ENCODE data around the gene ZNF148. TPM values are rescaled to one million over a fixed set of nuclear protein-coding genes. Genes with fewer than 3 reads are reported as not detected.

The ZNF148 gene
- total RNA-seq, 1 experiment from 2014 or later = 47.8 TPM

DNA sequence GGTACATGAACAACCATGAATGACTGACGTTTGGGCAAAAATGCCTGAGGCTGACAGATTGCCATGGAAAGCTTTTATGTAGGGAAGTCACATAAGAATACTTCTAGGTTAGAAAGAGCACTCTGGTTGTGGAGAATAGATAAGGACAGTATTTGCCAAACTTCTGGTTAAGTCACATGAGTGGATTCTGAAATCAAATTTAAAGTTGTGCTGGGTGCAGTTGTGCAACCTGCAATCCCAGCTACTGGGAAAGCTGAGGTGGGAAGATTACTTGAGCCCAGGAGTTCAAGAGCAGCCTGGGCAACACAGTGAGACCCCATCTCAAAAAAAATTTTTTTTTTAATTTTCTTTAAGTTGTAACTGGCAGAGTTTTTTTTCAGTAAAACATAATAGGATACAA lies 7.2 kb upstream of the ZNF148 start:
- no peak overlapping the region for H3K27ac ChIP-seq (ENCODE audit: low read depth, low read length, poor library complexity, severe bottlenecking)
- CTCF ChIA-PET = no interaction called here

DNA sequence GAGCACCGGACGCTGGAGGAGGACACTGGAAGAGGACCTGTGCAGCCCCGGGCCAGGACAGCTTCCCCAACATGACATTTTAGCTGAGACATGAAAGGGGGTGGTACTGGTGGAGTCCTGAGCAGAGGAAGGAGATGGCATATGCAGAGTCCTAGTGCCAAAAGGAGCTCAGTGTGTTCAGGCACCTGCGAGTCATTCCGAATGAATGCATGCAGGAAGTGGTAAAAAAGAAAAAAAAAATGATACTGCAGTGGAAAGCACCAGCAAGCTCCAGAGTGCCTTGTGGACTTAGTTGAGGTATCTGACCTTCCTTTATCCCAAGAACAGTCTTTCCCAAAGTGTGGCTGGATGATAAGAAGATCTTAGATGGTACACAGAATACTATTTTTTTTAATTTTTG lies 6.6 kb upstream of the ZNF148 start:
- ChIA-PET POLR2A (ENCODE audit: low non-redundant PET) (no interaction called here), CTCF (no interaction called here)
- Histone ChIP-seq H3K36me3 (ENCODE audit: insufficient read depth, low read length, poor library complexity, severe bottlenecking) (no peaks in the 10 kb centered on the region), H3K27ac (ENCODE audit: low read depth, low read length, poor library complexity, severe bottlenecking) (no peak overlapping the region), H3K27me3 (replicated peaks; ENCODE audit: insufficient read depth, low read depth, low read length, poor library complexity) (no peaks in the 10 kb centered on the region), H3K4me3 (ENCODE audit: low read depth, low read length, poor library complexity, severe bottlenecking) (no peak overlapping the region), H3K9me3 (ENCODE audit: low read depth, low read length, poor library complexity, severe bottlenecking) (no peaks in the 10 kb centered on the region), H3K4me1 (ENCODE audit: insufficient read depth, low read length, poor library complexity, severe bottlenecking) (peaks cover 5% of the 10 kb centered on the region)
- BruUV-seq (replicated peaks) = no TSS peak
- intact Hi-C loops (cut with micrococcal nuclease; ENCODE audit: unreplicated experiment) = no loop called here
- DNase-seq (ENCODE audit: low spot score) = no peak
- no peak for TF ChIP-seq EZH2 (IDR thresholded peaks at IDR 0.05; ENCODE audit: borderline replicate concordance, low read depth, low read length, poor library complexity, severe bottlenecking)
- TF ChIP-seq, protein P1, sequence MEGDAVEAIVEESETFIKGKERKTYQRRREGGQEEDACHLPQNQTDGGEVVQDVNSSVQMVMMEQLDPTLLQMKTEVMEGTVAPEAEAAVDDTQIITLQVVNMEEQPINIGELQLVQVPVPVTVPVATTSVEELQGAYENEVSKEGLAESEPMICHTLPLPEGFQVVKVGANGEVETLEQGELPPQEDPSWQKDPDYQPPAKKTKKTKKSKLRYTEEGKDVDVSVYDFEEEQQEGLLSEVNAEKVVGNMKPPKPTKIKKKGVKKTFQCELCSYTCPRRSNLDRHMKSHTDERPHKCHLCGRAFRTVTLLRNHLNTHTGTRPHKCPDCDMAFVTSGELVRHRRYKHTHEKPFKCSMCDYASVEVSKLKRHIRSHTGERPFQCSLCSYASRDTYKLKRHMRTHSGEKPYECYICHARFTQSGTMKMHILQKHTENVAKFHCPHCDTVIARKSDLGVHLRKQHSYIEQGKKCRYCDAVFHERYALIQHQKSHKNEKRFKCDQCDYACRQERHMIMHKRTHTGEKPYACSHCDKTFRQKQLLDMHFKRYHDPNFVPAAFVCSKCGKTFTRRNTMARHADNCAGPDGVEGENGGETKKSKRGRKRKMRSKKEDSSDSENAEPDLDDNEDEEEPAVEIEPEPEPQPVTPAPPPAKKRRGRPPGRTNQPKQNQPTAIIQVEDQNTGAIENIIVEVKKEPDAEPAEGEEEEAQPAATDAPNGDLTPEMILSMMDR (conservative IDR thresholded peaks at IDR 0.05; ENCODE audit: low read depth, low read length) = no peak

More for the DNA sequence above, 7.2 kb upstream of the ZNF148 start:
- intact Hi-C loops (cut with micrococcal nuclease; ENCODE audit: unreplicated experiment) = no loop called here
- Histone ChIP-seq H3K4me3 (ENCODE audit: low read depth, low read length, poor library complexity, severe bottlenecking) (no peak overlapping the region), H3K27me3 (replicated peaks; ENCODE audit: insufficient read depth, low read depth, low read length, poor library complexity) (no peaks in the 10 kb centered on the region), H3K4me1 (ENCODE audit: insufficient read depth, low read length, poor library complexity, severe bottlenecking) (peaks cover 7% of the 10 kb centered on the region), H3K36me3 (ENCODE audit: insufficient read depth, low read length, poor library complexity, severe bottlenecking) (no peaks in the 10 kb centered on the region), H3K9me3 (ENCODE audit: low read depth, low read length, poor library complexity, severe bottlenecking) (no peaks in the 10 kb centered on the region)
- BruUV-seq (replicated peaks) = no TSS peak
- POLR2A ChIA-PET (ENCODE audit: low non-redundant PET) = no interaction called here
- no peak for DNase-seq (ENCODE audit: low spot score)
- TF ChIP-seq, protein P1 (conservative IDR thresholded peaks at IDR 0.05; ENCODE audit: low read depth, low read length) = no peak
- no peak for TF ChIP-seq EZH2 (IDR thresholded peaks at IDR 0.05; ENCODE audit: borderline replicate concordance, low read depth, low read length, poor library complexity, severe bottlenecking)

DNA sequence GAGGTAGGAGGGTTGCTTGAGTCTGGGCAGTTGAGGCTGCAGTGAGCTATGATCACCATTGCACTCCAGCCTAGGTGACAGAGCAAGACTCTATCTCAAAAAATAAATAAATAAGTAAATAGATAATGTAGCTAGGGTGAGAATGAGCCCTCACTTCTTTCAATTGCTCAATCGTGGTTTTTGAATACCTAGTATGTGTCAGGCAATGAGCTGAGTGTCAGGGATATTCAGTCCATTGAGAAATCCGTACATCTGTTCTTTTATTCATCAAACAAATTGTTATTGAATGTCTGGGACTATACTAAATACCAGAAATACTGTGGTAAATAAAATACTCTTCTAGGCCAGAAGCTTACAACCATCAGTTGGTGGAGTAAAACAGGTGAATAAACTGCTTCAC lies 6.2 kb upstream of the ZNF148 start:
- intact Hi-C loops (cut with micrococcal nuclease; ENCODE audit: unreplicated experiment) = no loop called here
- H3K9me3 ChIP-seq (ENCODE audit: low read depth, low read length, poor library complexity, severe bottlenecking) = no peaks in the 10 kb centered on the region
- H3K27me3 ChIP-seq (replicated peaks; ENCODE audit: insufficient read depth, low read depth, low read length, poor library complexity) = no peaks in the 10 kb centered on the region
- ChIA-PET CTCF (no interaction called here), POLR2A (ENCODE audit: low non-redundant PET) (no interaction called here)
- no peak overlapping the region for H3K27ac ChIP-seq (ENCODE audit: low read depth, low read length, poor library complexity, severe bottlenecking)
- H3K4me1 ChIP-seq (ENCODE audit: insufficient read depth, low read length, poor library complexity, severe bottlenecking) = peaks cover 3% of the 10 kb centered on the region
- no TSS peak for BruUV-seq (replicated peaks)
- no peak for DNase-seq (ENCODE audit: low spot score)
- TF ChIP-seq, protein P1 (conservative IDR thresholded peaks at IDR 0.05; ENCODE audit: low read depth, low read length) = no peak
- TF ChIP-seq EZH2 (IDR thresholded peaks at IDR 0.05; ENCODE audit: borderline replicate concordance, low read depth, low read length, poor library complexity, severe bottlenecking) = no peak
- no peaks in the 10 kb centered on the region for H3K36me3 ChIP-seq (ENCODE audit: insufficient read depth, low read length, poor library complexity, severe bottlenecking)
- no peak overlapping the region for H3K4me3 ChIP-seq (ENCODE audit: low read depth, low read length, poor library complexity, severe bottlenecking)
